GM08714 (cell line): ENCODE measurements around the gene FASTK.
"Not testable (repeated sequence)": the region's sequence is repeated elsewhere in the genome, so short reads cannot be mapped to it uniquely, and the experiment has no call there.

Source experiments
- H3K4me3 ChIP-seq: fragments of 200-500 bp; sonication (Bioruptor generic); 2 replicates; pipeline ENCODE4 v1.5.1; 2014; ENCODE audit warnings: mild to moderate bottlenecking, low read length, inconsistent platforms
- ZNF274 ChIP-seq: IDR thresholded peaks from 2 replicates; pipeline ENCODE4 v1.6.1; 2012; ENCODE audit warnings: mild to moderate bottlenecking, low read depth, low read length

Gene FASTK

GRCh38 chr7:151056666-151057505 lies 23.7 kb downstream of the FASTK start:
- H3K4me3 ChIP-seq = peak overlapping the region; percentile 79
- no peak for TF ChIP-seq ZNF274

GRCh38 chr7:151056283-151056665 lies 24.3 kb downstream of the FASTK start:
- TF ChIP-seq ZNF274 = no peak
- H3K4me3 ChIP-seq = no peak overlapping the region

DNA sequence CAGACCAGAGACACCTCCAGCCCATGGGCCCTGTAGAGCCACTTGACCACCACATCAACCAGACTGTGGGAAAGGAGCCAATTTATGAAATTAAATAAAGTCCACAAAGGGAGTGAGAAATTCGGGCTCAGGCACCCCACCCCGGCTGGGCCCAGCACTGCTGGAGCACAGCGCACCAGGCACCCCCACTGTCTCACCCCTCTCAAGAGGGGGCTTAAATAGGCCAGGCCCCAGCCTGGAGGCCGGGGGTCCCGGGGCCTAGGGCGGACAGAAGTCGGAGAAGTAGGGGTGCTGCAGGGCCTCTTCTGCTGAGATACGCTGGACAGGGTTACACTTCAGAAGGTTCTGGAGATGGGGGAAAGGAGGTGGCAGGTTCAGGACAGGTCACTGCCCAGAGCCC lies 26.9 kb downstream of the FASTK start:
- no peak for TF ChIP-seq ZNF274

GRCh38 chr7:151053096-151053495 lies 27.5 kb downstream of the FASTK start:
- no peak overlapping the region for H3K4me3 ChIP-seq
- TF ChIP-seq ZNF274 = no peak

More for the DNA sequence above, 26.9 kb downstream of the FASTK start:
- no peak overlapping the region for H3K4me3 ChIP-seq

- TF ChIP-seq ZNF274 = no peak
- no peak overlapping the region for H3K4me3 ChIP-seq
Observed at GRCh38 chr7:151051108-151051507, 29.5 kb downstream of the FASTK start.

GRCh38 chr7:151048911-151049463 lies 31.6 kb downstream of the FASTK start:
- no peak for TF ChIP-seq ZNF274
- H3K4me3 ChIP-seq = no peak overlapping the region

DNA sequence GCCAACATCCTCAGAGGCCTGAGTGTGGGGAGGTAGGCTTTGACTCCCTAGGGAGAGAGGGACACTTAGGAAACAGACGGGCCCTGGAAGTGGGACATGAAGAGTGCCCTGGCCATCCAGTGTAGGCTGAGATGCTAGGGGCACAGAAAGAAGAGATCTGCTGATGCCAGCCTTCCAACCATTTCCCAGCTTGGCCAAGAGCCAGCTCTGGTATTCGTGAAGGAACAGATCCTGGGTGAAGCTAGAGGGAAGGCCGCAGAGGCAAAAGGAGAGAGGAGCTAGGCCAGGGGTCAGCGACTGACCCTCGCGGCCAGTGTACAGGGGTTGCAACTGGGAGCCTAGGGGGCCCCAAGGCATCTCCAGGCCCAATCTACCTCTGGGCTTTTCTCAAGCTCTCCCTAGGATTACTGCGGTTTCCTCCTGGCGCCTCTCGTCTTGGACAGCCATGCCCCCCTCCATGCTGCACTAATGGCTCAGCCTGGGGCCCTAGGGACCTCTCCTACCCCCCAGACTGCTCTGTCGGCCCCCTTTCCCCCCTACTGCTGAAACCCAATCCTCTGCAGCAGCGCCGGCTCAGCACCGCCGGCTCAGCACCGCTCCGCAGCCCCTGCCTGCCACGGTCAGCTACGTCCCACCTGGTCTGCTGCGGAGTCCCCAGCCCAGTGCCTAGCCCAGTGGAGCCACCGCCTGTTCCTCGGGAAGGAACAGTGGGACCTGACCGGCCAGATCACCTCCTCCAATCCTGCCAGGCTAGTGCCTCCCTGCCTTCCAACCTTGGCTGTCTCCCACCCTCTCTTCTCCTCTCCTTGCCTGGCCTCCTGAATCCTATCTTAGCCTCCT lies 32.4 kb downstream of the FASTK start, which contains the start of gene ASIC3:
TSS of gene ASIC3 (plus strand) at position 556 of the 840 bp plus-strand sequence. CDS start 355 bp downstream, outside the sequence.
- TF ChIP-seq ZNF274 = no peak
- H3K4me3 ChIP-seq = no peak within 1 kb of the TSS

- H3K4me3 ChIP-seq = no peak overlapping the region
- no peak for TF ChIP-seq ZNF274
Observed at GRCh38 chr7:151046603-151047573, 33.7 kb downstream of the FASTK start.

GRCh38 chr7:151045967-151046366 lies 34.6 kb downstream of the FASTK start:
- no peak for TF ChIP-seq ZNF274
- H3K4me3 ChIP-seq = no peak overlapping the region

- H3K4me3 ChIP-seq = no peak overlapping the region
- TF ChIP-seq ZNF274 = no peak
Observed at GRCh38 chr7:151045262-151045661, 35.3 kb downstream of the FASTK start.

DNA sequence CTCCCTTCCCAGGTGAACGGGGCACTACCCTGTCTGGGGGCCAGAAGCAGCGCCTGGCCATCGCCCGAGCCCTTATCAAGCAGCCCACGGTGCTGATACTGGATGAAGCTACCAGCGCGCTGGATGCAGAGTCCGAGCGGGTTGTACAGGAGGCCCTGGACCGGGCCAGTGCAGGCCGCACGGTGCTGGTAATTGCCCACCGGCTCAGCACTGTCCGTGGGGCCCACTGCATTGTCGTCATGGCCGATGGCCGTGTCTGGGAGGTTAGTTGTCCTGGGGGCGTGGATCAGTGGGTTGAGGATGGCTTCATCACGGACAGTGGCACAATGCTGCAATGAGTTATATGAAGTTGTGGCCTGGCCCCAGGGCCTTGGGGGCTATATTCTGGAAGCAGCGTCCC lies 36.6 kb downstream of the FASTK start:
- no peak overlapping the region for H3K4me3 ChIP-seq
- TF ChIP-seq ZNF274 = no peak

- not testable (repeated sequence) for H3K4me3 ChIP-seq
Observed at GRCh38 chr7:151043449-151043848, 37.2 kb downstream of the FASTK start.

DNA sequence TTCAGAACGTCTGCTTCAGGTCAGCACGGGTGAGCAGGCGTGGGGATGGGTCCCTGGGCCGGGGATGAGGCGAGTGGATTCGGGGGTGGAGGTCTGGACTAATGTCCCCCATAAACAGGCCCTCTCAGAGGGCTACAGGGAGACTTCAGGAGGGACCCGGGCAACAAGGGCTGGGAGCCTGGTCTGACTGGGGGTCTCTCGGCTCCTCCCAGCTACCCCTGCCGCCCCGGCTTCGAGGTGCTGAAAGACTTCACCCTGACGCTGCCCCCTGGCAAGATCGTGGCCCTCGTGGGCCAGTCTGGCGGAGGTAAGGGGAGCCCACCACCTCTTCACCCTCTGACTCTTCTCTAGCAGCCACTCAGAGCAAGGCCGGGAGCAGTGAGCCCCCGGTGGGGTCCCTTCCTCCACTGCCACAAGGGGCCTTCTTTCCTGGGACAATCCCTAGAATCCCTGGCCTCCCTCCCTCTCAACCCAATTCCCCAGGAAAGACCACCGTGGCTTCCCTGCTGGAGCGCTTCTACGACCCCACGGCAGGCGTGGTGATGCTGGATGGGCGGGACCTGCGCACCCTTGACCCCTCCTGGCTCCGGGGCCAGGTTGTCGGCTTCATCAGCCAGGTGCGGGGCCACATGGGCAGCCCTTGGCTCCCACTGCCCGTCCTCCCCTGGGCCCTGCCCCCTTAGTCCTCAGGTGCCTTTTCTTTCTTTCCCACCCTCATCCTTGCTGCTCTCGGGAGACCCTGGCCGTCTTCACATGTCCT lies 39.8 kb downstream of the FASTK start:
- no peak for TF ChIP-seq ZNF274
- no peak overlapping the region for H3K4me3 ChIP-seq
